WERI-Rb-1 (cell line): ENCODE results near the gene TBATA.
A peak's percentile ranks its signal among the peaks of the same experiment; 100 is the strongest.
"Not testable (repeated sequence)": the region's sequence is repeated elsewhere in the genome, so short reads cannot be mapped to it uniquely, and the experiment has no call there.

Experiments used
- DNase-seq: peaks from one replicate; pipeline ENCODE4 v3.0.0-alpha.2; 2020
- H3K27ac ChIP-seq: fragments of 250-450 bp; sonication (Bioruptor Pico); 2 replicates; pipeline ENCODE4 v1.5.1; 2020; ENCODE audit warnings: mild to moderate bottlenecking, moderate library complexity
- H3K27me3 ChIP-seq: fragments of 250-450 bp; sonication (Bioruptor Pico); 2 replicates; pipeline ENCODE4 v1.5.1; 2021; ENCODE audit warnings: mild to moderate bottlenecking, low read depth, moderate library complexity; ENCODE audit not compliant: insufficient read depth, severe bottlenecking
- H3K36me3 ChIP-seq: fragments of 250-450 bp; sonication (Bioruptor Pico); 2 replicates; pipeline ENCODE4 v1.5.1; 2020; ENCODE audit warnings: mild to moderate bottlenecking, moderate library complexity
- H3K4me3 ChIP-seq: 2 replicates; pipeline ENCODE4 v1.5.1; 2011; ENCODE audit warnings: low read depth, mild to moderate bottlenecking, control low read depth, low read length
- H3K9me3 ChIP-seq: fragments of 250-450 bp; sonication (Bioruptor Pico); 2 replicates; pipeline ENCODE4 v1.5.1; 2021; ENCODE audit warnings: mild to moderate bottlenecking, moderate library complexity; ENCODE audit not compliant: severe bottlenecking
- CTCF ChIP-seq: IDR thresholded peaks from 2 replicates; pipeline ENCODE4 v1.5.1; 2011; ENCODE audit warnings: low read depth, mild to moderate bottlenecking, control low read depth, inconsistent platforms, low read length

The TBATA gene

DNA sequence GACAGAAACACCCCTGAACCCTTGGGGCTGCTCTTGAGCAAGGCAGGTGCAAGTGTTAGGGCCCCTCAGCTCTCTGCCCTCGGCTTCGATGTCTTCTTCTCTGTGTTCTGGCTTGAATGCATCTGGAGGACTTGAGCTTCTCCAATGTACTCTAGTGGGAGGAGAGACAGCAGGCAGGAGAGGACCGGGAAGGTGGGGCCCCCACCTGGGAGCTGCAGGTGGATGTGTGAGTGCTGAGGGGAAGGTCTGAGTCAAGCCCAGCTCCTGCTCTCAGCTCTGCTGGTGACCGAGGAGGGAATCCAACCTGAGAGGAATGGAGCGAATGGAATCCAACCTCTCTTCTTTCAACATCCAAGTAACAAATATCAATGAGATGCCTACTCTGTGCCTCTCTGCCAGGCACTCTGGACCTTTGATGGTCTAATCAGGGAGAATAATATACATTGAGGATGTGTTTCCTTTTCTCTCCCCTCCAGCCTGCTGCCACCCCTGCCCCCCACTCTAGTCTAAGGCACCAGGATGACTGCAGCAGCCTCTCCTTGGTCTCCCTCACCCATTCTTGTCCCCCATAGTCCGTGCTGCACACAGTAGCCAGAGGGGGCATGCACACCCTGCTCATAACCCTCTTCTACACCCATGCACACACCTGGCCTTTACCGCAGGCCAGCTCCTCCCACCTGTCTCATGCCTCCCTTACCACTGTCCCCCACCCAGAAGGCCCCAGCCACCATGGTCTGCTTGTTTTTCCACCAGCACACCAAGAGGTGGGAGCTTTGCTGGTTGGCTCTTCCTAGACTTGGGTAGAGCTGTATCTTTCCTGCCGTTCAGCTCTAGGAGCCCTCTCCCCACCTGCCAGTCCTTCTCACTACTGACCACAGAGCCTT is 13.6 kb downstream of the TBATA start:
- no peak overlapping the region for H3K27ac ChIP-seq
- 0 out of 2 replicates have a peak, but pooled peaks have one; percentile 1 for TF ChIP-seq CTCF
- H3K36me3 ChIP-seq, result no peaks in the 10 kb centered on the region
- DNase-seq, result no peak
- H3K4me3 ChIP-seq, result no peak overlapping the region
- H3K27me3 ChIP-seq, result no peaks in the 10 kb centered on the region
- H3K9me3 ChIP-seq, result no peaks in the 10 kb centered on the region

GRCh38 chr10:70770516-70770915 is 14.7 kb downstream of the TBATA start:
- H3K27ac ChIP-seq, H3K36me3 ChIP-seq, H3K27me3 ChIP-seq, H3K9me3 ChIP-seq, H3K4me3 ChIP-seq, DNase-seq: not testable (repeated sequence)

DNA sequence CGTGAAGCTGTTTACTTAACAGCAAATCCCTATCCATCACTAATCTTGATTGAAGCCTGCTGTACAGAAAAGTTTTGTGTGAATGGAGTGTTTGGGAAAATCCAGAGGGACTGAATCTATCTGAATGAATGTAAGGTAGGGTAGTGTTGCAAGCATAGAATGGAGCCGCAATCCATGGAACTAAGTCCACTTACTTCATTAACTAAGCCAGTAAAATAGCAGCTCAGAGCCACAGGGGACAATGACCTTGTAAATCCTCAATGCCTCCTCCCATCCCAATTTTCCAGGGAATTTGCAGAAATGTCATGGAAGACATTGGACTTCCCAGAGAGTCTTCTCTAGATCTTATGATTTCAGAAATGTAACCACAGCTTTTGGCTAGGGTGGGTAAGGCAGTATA is 15.2 kb downstream of the TBATA start:
- no peak overlapping the region for H3K4me3 ChIP-seq
- no peak overlapping the region for H3K27ac ChIP-seq
- H3K9me3 ChIP-seq, result peaks cover 8% of the 10 kb centered on the region
- no peaks in the 10 kb centered on the region for H3K27me3 ChIP-seq
- H3K36me3 ChIP-seq, result no peaks in the 10 kb centered on the region
- TF ChIP-seq CTCF, result no peak
- no peak for DNase-seq

GRCh38 chr10:70769121-70769520 is 16.1 kb downstream of the TBATA start:
- Histone ChIP-seq H3K27ac (no peak overlapping the region), H3K9me3 (peaks cover 8% of the 10 kb centered on the region), H3K27me3 (no peaks in the 10 kb centered on the region), H3K4me3 (no peak overlapping the region), H3K36me3 (no peaks in the 10 kb centered on the region)
- no peak for DNase-seq
- TF ChIP-seq CTCF, result no peak

GRCh38 chr10:70768026-70768685 is 17.0 kb downstream of the TBATA start:
- not testable (repeated sequence) for DNase-seq, H3K27ac ChIP-seq, H3K4me3 ChIP-seq, H3K27me3 ChIP-seq, H3K9me3 ChIP-seq, H3K36me3 ChIP-seq

DNA sequence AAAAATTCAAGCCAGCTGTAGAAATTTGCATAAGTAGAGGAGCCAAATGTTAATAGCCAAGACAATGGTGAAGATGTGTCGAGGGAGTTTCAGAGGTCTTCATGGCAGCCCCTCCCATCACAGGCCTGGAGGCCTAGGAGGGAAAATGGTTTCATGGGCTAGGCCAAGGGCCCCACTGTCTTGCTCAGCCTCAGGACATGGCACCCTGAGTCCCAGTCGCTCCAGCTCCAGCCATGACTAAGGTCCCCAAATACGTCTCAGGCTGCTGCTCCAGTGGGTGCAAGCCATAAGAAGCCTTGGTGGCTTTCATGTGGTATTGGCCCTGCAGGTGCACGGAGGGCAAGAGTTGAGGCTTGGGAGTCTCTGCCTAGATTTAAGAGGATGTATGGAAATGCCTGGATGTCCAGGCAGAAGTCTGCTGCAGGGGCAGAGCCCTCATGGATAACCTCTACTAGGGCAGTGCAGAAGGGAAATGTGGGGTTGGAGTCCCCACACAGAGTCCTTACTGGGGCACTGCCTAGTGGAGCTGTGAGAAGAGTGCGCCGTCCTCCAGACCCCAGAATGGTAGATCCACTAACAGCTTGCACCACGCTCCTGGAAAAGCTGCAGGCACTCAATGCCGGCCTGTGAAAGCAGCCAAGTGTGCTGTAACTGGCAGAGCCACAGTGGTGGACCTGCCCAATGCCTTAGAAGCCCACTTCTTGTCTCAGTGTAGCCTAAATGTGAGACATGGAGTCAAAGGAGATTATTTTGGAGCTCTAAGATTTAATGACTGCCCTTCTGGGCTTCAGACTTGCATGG is 19.2 kb downstream of the TBATA start:
- H3K36me3 ChIP-seq, result no peaks in the 10 kb centered on the region
- DNase-seq, result no peak
- peaks cover 8% of the 10 kb centered on the region for H3K9me3 ChIP-seq
- TF ChIP-seq CTCF, result no peak
- no peak overlapping the region for H3K27ac ChIP-seq
- no peaks in the 10 kb centered on the region for H3K27me3 ChIP-seq
- H3K4me3 ChIP-seq, result no peak overlapping the region
